Measurements from ENCODE around the gene GRIK2.

GRCh38 chr6:101434601-101435000, 41.1 kb downstream of the GRIK2 start:
- TF ChIP-seq TAF1 (IDR thresholded peaks at IDR 0.05; ENCODE audit: borderline replicate concordance, low read depth, low read length) = no peak
- TF ChIP-seq POLR2AphosphoS5 (IDR thresholded peaks at IDR 0.05; ENCODE audit: low read depth, low read length) = no peak
- no peak for TF ChIP-seq POLR2A (IDR thresholded peaks at IDR 0.05; ENCODE audit: low read depth, low read length)

All from GM12892 (cell line).